Stimulated activated CD4-positive, alpha-beta T cell treated with anti-CD3 and anti-CD28 coated beads, Interleukin-12 subunit alpha, Interleukin-12 subunit beta, amount 100 ng/mL, for 48 hours (primary cell): Measurements from ENCODE around the gene SOX5.

Source experiments
- DNase-seq, 3 donors: peaks; one replicate each; pipeline ENCODE4 v3.0.0-alpha.2; 2020; ENCODE audit warnings: low read depth in 2 of 3, low spot score in 1 of 3

SOX5 gene

DNA sequence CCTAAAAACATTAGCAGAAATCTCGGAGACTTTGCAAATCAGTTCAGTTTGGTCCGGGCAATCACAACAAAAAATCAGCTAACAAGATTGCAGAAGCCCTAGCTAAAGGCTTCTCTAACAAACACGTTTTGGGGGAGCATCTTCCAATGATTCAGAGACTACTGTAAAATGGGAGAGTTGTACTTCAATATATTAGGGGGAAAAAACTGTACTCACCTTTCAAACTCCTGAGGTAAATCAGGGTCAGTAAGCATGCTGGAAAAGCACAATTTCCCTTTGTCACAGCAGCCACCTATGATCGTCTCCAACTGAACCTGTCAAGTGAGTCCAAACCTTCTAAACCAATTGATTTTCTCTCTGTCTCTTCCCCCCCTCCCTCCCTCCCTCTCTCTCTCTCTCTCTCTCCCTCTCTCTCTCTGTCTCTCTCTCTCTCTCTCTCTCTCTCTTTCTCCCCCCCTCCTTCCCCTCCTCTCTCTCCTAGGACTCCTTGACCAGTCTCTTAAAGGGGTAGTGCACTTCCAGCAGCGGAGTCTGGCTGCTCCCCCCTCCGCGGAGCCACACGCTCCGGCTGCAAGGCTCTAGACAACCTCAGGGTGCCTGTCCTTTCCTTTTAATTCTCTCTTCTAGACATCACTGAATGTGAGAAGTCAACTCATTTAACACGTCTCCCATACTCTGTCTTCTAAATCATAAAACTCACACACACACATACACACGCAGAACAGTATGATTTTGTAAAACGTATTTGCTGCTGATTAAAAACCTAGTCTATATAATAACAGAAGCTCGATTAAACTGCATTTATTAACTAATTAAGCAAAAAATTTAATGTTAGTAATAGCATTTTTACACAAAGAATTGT, at the start of gene SOX5:
TSS of gene SOX5 (minus strand) at position 323 of the 862 bp plus-strand sequence. CDS start at position 254, 69 bp downstream.
- no peak for DNase-seq

DNA sequence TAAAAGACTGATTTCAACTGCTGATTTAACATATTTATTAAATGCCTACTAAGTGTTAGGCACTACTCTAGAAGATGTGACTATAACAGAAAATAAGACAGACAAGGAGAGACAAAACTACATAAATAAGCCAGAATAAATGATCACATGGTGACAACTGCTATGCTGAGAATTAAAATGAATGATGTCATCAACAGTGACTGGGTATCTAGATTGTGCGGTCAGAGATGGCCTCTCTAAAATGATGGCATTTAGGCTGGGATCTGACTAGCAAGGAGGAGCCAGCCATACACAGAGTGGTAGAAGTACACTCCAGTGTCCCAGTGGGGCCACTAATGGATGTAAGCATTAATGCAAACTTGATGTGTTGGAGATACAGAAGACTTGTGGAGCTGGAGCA, 37.6 kb upstream of the SOX5 start:
- no peak for DNase-seq

DNA sequence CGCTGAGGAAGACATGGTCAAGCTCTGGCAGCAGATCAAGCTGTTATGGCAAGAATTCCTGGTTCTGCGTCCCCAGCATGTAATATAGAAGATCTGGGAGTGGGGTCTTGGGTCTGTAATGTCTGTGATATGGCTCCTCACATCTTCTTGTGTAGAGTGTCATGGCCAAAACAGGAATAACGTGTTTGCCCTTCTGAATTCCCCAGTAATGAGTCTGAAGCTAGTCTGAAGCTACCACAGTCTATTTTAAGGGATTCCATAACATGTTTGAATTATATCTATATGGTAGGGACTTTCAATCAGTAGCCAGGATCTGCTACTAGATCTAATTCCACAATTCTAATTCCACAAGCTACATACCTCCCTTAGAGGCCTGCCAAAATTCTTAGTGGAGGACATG, 31.4 kb upstream of the SOX5 start:
- DNase-seq: no peak

DNA sequence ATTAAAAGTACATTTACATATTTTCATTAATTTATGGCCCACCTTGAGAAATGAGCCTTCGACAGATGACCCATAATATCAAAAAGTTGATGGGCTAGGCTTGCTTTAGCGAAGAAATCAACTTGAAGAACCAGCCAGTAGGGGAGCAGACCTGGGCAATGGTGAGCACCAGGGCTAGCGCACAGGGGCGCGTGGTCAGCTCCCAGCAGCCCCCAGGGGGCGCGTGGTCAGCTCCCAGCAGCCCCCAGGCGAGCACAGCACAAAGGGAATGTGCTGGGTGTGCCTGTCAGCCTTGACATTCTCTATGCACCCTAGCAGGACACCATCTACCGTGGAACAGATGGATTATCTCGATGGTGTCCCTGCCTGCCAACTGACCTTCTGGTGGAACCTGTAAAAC, 15.3 kb upstream of the SOX5 start:
- no peak for DNase-seq

DNA sequence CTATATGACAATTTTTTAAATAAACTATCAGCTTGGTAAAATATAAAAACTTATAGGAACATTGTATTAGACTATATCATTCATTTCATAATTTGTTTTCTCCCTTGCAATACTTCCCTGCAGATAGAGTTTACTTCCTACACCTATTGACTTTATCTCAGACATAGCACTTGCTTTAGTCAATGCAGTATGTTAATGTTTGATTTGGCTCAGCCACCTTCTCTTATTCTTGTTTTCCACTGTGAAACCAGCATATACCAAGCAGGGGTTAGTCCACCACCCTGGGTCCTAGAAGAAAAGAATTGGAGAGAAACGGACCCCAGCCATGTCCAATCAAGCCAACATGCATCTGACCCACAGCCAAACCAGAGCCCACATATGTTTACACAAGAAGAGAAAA, 10.4 kb upstream of the SOX5 start:
- DNase-seq: no peak

DNA sequence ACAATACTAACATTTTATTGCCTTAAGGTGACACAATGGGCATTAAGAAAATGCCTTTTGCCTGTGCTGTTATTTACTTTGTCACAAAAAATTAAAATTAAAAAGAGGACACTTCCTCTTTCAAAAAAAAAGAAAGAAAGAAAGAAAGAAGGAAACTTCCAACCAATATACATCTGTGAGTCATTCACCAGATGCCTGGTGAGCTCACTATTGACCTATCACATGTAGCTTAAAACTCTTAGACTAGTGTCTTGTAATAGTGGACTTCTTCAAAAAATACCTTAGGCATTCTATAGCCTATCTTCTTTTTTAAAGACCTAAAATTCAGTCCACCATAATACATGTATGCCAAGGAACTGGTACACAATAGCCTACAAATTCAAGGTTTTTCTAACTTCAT, 4.9 kb upstream of the SOX5 start:
- DNase-seq: no peak

DNA sequence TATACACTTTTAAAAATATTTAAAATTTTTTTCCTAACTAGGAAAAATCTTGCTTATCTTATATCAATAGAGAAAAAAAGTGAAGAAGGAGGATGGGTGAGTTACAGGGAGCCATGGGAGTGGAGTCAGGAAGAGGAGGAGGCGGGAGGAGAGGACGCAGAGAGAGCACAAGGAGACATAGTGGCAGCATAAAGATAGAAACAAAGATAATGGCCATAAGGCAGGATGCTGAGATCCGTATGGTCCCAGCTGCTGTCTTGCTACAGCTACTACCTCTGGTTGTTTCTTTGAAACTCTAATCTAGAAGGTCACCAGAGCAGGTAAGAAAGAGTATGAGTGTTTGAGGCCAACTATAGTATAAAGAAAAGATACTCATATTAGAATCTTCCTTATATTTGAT, 2.6 kb upstream of the SOX5 start:
- no peak for DNase-seq

DNA sequence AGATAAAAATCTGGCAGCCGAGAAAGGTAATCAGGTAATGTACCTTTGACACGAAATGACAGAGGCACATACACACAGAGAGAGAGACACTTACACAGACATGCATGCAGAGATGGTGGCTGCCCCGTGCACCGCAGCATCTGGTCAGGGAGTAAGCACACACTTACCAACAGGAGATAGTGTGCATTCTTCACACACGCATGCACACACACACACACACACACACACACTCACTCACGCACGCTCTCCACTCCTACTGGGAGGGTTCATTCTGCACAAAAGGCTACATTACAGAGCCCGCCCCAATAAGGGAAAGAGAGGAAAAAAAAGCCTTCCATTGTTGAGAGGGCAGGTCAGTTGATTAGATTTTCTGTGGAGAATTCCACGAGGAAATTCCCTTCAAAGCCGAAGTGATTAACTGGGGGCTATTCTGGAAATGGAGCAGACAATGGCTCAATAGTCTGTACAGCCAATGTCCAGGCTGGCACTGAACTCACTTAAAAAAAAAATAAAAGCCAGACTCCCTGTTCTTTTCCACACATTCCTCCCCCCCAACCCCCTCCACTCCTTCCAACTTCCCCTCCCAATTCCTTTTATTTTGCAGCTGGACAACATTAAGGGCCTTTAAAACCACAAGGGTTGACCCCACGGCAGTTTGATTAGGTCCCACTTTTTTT, 1.4 kb upstream of the SOX5 start:
- DNase-seq: no peak

DNA sequence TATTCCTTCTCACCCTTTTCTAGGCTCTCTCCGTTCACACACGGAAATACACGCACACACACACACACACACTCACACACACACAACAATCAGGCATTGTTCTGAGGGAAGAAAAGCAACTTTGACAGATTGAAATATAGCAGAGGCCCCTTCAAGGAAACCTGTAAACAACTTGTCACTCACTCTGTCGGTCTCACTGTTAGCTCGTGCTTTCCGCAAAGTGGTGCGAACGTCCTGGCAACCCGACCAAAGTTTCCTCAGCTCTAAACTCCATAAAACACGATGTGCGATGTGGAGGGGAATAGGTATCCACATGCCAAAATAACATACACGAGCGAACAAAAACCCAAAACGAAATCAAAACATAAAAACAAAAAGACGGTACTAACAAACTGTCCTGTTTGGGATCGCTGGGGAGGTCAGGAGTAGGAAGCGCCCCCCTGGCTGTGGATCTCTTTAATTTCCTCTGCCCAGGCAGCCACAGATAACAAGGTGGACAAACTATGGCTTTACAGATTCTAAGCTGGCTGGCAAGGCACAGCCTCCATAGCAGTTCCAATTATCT, 822 bp upstream of the SOX5 start:
- DNase-seq: no peak

DNA sequence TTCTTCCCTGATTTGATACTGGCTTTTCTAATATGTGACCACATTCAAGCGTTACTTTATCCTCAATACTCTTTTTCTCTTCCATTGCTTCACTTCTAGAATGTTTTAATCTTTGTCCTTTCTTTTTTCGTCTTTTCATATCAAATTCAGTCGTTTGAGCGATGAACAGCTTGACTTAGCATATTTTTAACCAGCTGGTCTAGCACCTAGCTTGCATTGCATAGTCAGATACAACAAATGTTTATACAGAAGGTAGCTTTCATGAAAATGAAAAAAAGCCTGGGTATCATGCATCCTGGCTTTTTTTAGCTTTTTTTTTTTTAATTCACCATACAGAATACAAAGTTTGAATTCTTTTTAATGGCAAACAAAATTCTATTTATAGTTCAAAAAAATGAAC, 1.2 kb downstream of the SOX5 start:
- DNase-seq: no peak

DNA sequence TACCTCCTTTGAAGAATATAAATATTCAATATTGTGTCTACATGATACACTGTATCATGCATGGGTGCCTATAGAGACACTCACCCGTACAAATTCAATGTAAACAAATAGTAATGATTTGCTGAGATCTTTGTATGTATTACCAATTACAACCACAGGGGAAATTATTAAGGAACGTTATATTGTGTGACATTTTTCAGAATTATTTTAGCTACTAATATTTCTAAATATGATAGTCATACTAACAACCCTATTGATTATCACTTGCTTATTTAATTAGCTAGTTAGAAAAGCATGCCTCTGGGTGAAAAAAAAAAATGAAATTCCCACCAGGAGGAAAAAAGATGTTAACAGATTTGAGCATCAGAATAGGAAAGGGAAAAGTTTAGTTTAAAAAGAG, 2.1 kb downstream of the SOX5 start:
- DNase-seq: no peak

DNA sequence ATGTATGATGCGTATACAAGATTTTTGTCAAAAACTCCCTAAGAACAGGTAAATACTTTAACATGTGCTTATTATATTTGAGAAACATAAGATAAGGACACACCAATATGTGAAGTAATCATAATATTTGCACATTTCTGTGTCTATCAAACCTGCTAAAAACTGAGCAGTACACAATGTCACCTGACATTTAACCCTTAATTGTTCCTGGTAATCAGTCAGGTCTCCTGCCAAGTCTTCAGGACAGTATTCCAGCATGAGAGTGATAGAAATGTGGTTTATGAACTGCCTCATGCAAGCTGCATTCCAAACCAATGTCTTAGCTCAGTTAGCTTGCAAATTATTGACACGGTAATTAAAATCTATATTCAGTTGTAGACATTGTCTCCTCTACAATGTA, 4.2 kb downstream of the SOX5 start:
- no peak for DNase-seq

DNA sequence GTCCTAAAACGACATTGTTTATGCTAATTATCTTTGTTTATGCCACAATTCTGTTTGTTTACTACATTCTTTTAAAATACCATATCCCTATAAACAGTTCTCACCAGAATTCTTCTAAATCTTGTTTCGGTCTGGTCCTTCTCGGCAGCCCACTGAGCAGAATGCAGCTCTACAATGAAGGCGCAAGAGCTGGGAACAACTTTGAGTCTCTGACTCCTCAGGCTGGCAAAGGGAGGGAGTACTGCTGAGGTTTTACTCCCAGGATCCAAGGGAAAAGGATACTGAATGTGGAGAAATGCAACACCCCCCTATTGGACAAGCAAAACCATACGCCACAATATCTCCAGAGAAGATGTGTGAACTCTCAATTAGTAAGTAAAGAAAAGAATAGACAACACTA, 5.4 kb downstream of the SOX5 start:
- DNase-seq: no peak

DNA sequence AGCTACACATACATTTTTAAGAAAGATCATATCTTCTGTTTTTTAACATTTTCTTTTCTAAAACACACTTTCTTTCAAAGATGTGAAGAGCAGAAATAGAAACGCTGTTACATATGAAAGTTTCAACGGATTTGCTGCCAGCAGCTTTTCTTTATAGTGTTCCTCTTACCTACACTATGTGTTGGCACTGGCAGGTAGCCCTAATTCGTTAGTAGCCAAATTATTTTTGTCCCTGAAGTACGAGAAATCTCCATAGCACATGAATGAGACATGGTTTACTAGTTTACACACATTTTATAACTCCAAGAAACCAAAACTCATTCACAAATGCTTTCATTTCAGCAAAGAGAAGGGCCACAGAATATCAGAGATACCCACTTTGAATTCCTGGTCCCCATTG, 6.6 kb downstream of the SOX5 start:
- no peak for DNase-seq

DNA sequence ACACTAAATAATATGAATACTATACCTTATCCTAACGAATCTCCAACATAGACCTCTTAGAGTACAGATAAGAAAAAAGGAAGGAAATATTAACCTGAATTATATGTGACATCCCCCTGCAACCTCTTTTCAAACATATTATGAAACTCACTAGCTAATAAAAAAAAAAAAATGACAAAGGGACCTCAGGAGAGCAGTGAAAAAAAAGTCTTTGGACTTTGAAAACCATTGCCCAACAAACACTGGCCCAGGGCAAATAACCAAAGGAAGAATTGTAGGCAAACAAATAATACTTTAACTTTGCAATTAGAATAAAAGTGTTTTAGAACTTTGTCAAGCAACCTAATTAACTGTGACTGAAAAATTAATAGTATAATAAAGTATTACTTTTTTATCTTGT, 7.7 kb downstream of the SOX5 start:
- DNase-seq: no peak

DNA sequence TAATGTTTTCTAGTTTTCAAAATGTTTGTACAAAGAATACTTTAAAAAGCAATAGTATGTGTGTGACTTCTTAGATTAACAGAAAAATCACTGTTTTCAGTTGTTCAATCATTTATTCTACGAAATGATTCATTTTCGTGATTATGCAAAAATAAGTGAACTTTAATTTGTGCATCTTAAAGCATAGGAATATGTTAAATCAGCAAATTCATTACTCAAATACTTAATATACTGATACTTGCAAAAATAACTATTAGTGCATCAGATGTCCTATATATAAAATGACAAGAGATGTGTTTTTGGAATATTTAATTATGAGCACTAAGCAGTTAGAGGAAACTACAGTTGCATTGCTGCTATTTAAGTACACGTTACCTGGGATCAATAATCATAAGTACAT, 11.0 kb downstream of the SOX5 start:
- DNase-seq: no peak

DNA sequence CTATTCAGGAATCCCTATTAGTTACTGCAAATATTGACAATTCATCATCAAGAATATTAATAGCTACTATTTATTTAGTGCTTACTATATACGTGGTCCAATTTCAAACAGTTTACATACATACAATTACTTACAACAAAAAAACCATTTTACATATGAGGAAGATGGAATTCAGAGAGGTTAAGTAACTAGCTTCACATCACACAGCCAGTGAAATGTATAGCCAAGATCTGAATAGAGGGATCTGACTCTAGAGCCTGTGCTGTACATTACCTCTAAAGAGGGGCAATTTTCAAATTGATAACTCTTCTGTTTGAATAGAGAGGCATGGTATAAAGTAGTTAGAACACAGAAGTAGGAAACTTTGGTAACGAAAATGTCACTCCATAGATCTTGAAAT, 18.3 kb downstream of the SOX5 start:
- no peak for DNase-seq

DNA sequence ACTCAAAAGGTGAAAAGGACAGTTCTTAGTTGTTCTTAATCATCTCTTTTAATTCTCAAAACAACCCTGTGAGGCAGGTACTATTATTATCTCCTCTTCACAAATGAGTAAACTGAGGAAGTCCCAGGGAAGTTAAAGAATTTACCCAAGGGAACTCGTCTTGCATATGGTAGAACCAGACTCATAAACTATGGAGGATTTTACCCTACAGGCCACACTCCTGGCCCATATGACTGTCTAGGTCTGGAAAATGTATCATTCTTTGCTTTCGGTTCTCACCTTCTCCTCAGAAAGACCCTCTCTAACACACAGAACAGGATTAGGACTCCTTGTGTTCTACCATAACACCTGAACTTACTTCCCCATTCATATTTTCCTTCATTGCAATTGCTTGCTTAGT, 18.9 kb downstream of the SOX5 start:
- no peak for DNase-seq

DNA sequence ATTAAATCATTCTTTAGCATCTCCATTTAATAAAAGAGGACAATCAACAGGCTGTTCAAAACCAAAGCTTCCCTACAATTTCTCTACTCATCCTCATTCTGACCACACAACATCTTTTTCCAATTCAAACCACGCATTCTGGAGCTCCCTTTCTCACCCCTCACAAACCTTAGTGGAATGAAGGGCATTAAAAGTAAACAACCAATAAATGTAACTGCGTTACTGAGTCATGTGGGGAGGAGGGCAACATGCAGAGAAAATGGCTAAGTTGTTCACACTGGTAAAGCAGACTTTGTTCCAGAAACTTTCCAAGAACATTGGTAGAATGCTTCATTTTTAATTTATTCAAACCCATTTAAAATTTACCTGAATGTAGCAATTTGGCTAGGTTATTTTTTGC, 19.6 kb downstream of the SOX5 start:
- DNase-seq: no peak

DNA sequence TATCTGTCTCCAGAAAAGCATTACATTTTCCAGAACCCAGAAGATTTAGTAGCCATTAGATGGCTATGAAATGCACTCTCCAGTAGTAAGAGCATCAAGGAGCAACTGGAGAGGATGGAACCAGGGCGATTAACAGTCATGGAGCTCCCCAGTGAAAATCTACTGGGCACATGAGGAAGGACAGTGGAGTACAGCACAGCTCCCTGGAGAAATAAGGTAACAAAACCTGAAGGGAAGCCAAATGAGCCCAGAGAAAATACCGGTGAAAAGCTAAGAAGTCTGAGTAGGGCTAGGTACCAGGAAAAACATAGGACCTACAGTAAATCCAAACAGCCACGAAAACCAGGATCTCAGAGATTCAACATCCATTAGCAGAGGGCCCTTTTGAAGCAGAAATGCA, 21.6 kb downstream of the SOX5 start:
- DNase-seq: no peak

DNA sequence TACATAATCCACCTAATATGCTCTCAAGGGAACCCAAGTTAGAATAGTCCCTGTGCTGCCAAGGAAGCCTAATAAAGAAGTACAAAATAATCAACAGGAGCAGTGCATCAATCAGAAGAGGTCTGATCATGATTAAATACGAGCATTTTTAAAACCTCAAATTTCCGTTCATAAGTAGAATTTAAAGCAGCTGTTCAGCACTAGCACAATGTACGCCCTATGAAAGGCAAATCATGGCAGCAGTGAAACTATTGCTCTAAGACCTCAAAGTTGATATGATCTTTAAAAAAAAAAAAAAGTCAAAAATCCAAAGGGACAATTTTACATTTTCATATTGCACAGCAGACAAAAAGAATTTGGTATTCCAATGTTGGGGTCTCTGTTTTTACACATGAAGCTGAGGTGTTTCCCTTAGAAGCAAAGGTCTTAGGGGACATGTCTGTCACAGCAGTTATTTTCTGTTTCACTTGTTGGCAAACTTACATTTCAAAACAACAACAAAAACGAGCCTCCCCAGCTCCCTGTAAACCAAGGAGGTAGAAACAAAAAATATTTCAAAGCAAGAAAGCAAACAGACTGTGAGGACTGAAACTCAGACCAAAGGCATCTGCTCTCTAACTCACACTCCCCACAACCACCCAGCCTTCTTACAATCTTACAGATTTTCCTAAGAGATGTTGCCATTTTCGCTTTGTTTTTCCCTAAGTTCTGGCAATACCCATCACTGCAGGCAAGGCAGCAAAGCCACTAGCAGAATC, 28.2 kb downstream of the SOX5 start:
- no peak for DNase-seq

DNA sequence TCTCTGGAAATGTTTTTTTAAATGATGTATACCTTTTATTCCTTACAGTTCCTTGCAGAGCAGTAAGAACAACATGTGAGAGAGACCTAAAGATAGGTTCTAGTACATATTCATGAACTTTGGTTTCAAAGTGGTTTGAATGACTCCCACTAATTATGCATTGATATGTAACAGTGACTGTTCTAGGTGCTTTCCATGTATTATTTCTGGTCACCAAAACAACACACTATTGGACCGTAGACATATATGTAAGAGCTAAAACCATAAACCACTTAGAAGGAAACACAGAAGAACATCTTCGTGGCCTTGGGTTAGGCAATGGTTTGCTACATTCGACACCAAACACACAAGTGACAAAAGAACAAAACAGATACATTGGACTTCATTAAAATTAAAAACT, 37.9 kb downstream of the SOX5 start:
- no peak for DNase-seq
